Liver (tissue), 3 donors: Measurements from ENCODE around the gene SFT2D1.

ENCODE experiments used
- JUND ChIP-seq, 2 donors: IDR thresholded peaks; 2 replicates each; pipeline ENCODE4 v1.6.1; 2016; ENCODE audit warnings: antibody characterized with exemption in 2 of 2
- NR2F2 ChIP-seq: IDR thresholded peaks from 2 replicates; pipeline ENCODE4 v1.6.1; 2016; ENCODE audit warnings: antibody characterized with exemption
- RAD21 ChIP-seq, 2 donors: IDR thresholded peaks; 2 replicates each; pipeline ENCODE4 v1.6.1; 2016; ENCODE audit warnings: antibody characterized with exemption in 2 of 2, mild to moderate bottlenecking in 2 of 2
- REST ChIP-seq: IDR thresholded peaks from 2 replicates; pipeline ENCODE4 v1.6.1; 2016; ENCODE audit warnings: antibody characterized with exemption, mild to moderate bottlenecking
- RXRA ChIP-seq, 2 donors: IDR thresholded peaks; 2 replicates each; pipeline ENCODE4 v1.6.1; 2017 to 2018; ENCODE audit warnings: antibody characterized with exemption in 2 of 2, mild to moderate bottlenecking in 1 of 2
- SP1 ChIP-seq: IDR thresholded peaks from 2 replicates; pipeline ENCODE4 v1.6.1; 2018; ENCODE audit warnings: antibody characterized with exemption, mild to moderate bottlenecking
- TAF1 ChIP-seq: conservative IDR thresholded peaks from 2 replicates; pipeline ENCODE4 v1.6.1; 2016; ENCODE audit warnings: antibody characterized with exemption, mild to moderate bottlenecking
- YY1 ChIP-seq: IDR thresholded peaks from 2 replicates; pipeline ENCODE4 v1.6.1; 2016; ENCODE audit warnings: antibody characterized with exemption, mild to moderate bottlenecking
- ZBTB33 ChIP-seq: IDR thresholded peaks from 2 replicates; pipeline ENCODE4 v1.6.1; 2016; ENCODE audit warnings: antibody characterized with exemption
- TF ChIP-seq, protein P1 (sequence below): fragments of 150-350 bp; IDR thresholded peaks from 2 replicates; pipeline ENCODE4 v1.5.1; 2017; ENCODE audit warnings: improper control_type of control experiment, low read depth, low read length; ENCODE audit not compliant: missing input control
- TF ChIP-seq, protein P2 (sequence below): IDR thresholded peaks from 2 replicates; pipeline ENCODE4 v1.6.1; 2016; ENCODE audit warnings: antibody characterized with exemption
- donor health status: healthy.
- donor health status: healthy.

DNA sequence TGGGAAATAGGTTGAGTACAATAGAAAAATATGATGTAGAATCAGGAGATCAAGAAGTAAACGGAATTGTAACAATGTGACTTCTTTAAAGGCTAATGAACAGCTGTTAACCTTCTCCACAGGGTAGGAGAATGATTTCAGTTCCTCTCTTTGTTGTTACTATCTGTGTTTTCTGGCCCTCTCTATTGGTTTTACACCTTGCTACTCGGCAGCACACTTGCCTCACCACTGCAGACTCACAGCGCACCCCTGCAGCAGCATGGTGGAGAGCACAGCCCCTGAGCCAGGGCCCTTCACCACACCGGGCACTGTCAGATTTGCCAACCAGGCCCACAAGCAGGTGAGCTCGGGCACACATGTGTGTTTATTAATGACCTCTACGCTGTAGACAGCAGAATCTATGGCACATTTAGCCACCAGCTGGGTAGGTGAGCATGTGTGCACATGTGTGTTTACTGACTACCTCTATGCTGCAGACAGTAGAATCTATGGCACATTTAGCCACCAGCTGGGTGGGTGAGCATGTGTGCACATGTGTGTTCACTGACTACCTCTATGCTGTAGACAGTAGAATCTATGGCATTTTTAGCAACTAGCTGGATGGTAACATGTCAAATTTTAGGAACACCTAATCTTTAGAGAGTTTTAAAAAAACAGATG is 16.8 kb downstream of the SFT2D1 start:
- TF ChIP-seq JUND (IDR thresholded peaks at IDR 0.05): no peak
- TF ChIP-seq, protein P1, sequence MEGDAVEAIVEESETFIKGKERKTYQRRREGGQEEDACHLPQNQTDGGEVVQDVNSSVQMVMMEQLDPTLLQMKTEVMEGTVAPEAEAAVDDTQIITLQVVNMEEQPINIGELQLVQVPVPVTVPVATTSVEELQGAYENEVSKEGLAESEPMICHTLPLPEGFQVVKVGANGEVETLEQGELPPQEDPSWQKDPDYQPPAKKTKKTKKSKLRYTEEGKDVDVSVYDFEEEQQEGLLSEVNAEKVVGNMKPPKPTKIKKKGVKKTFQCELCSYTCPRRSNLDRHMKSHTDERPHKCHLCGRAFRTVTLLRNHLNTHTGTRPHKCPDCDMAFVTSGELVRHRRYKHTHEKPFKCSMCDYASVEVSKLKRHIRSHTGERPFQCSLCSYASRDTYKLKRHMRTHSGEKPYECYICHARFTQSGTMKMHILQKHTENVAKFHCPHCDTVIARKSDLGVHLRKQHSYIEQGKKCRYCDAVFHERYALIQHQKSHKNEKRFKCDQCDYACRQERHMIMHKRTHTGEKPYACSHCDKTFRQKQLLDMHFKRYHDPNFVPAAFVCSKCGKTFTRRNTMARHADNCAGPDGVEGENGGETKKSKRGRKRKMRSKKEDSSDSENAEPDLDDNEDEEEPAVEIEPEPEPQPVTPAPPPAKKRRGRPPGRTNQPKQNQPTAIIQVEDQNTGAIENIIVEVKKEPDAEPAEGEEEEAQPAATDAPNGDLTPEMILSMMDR: no peak
- TF ChIP-seq ZBTB33: no peak
- no peak for TF ChIP-seq YY1
- no peak for TF ChIP-seq RAD21 (IDR thresholded peaks at IDR 0.05)
- no peak for TF ChIP-seq NR2F2
- no peak for TF ChIP-seq RXRA (IDR thresholded peaks at IDR 0.05)
- TF ChIP-seq REST: no peak
- TF ChIP-seq SP1: no peak
- TF ChIP-seq, protein P2, sequence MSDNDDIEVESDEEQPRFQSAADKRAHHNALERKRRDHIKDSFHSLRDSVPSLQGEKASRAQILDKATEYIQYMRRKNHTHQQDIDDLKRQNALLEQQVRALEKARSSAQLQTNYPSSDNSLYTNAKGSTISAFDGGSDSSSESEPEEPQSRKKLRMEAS: no peak
- TF ChIP-seq TAF1: no peak
